ENCODE results near the gene ORM1.

GRCh38 chr9:114356792-114357191 is 33.9 kb downstream of the ORM1 start:
- TF ChIP-seq CTCF (conservative IDR thresholded peaks at IDR 0.05; ENCODE audit: low read length) (no peak), EZH2phosphoT487 (IDR thresholded peaks at IDR 0.05; ENCODE audit: borderline replicate concordance) (no peak)
